Measurements from ENCODE around the gene KLK11. TPM values are rescaled to one million over a fixed set of nuclear protein-coding genes. Genes with fewer than 3 reads are reported as not detected.
A peak's percentile ranks its signal among the peaks of the same experiment; 100 is the strongest.

The KLK11 gene
- total RNA-seq, 2 donors from 2014 or later, result 18.4 to 44.8 TPM

DNA sequence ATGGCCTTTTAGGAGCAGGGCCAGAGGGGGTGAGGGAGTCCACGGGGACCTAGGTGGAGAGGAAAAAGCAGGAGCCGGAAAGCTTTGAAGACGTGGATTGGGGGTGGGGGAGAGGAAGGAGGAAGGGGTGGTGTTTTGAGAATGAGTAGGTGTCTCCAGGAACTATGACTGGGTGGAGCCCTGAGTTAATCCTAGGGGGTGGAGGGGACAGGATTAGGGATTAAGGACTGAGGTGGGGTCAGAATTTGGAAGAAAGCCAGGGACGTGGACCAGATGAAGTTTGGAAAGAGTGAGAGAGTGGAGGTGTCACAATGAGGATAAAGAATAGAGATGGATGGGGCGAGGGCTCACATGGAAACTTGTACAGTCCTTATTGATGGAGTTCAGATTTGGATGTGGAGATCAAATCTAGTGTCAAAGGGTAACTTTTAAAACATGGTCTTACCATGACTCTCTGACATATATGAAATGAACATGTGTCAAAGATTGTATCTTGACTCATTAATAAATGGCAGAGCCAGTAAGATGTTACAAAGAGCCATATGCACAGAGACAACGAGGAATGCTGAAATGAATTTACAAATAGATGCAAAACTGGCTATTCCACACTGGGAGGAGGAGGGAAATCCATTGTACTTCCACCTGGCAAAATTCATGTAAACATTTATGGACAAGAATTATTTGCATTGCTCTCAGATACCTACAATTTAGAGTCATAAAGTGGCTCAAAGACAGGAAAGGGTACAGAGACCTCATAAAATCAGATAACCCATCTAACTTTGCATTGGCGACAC, 40.2 kb upstream of the KLK11 start:
- intact Hi-C loops (cut with DNase I), result no loop called here
- no peak overlapping the region for H3K4me3 ChIP-seq
- no peak for DNase-seq
- H3K27ac ChIP-seq, result no peak overlapping the region
- H3K36me3 ChIP-seq (replicated peaks in 1 of 2; ENCODE audit: insufficient read depth in 1 of 2, low read depth in 2 of 2), result no peaks in the 10 kb centered on the region
- WGBS, 2 donors, result 66 to 74% methylated on average over 7 of the region's 7 CpGs
- H3K9me3 ChIP-seq, result no peaks in the 10 kb centered on the region
- no peak for ATAC-seq
- TF ChIP-seq, protein P1, sequence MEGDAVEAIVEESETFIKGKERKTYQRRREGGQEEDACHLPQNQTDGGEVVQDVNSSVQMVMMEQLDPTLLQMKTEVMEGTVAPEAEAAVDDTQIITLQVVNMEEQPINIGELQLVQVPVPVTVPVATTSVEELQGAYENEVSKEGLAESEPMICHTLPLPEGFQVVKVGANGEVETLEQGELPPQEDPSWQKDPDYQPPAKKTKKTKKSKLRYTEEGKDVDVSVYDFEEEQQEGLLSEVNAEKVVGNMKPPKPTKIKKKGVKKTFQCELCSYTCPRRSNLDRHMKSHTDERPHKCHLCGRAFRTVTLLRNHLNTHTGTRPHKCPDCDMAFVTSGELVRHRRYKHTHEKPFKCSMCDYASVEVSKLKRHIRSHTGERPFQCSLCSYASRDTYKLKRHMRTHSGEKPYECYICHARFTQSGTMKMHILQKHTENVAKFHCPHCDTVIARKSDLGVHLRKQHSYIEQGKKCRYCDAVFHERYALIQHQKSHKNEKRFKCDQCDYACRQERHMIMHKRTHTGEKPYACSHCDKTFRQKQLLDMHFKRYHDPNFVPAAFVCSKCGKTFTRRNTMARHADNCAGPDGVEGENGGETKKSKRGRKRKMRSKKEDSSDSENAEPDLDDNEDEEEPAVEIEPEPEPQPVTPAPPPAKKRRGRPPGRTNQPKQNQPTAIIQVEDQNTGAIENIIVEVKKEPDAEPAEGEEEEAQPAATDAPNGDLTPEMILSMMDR (IDR thresholded peaks at IDR 0.05), result no peak
- TF ChIP-seq POLR2A (IDR thresholded peaks at IDR 0.05), result no peak
- H3K27me3 ChIP-seq, result no peaks in the 10 kb centered on the region
- H3K4me1 ChIP-seq, result peaks cover 30% of the 10 kb centered on the region

DNA sequence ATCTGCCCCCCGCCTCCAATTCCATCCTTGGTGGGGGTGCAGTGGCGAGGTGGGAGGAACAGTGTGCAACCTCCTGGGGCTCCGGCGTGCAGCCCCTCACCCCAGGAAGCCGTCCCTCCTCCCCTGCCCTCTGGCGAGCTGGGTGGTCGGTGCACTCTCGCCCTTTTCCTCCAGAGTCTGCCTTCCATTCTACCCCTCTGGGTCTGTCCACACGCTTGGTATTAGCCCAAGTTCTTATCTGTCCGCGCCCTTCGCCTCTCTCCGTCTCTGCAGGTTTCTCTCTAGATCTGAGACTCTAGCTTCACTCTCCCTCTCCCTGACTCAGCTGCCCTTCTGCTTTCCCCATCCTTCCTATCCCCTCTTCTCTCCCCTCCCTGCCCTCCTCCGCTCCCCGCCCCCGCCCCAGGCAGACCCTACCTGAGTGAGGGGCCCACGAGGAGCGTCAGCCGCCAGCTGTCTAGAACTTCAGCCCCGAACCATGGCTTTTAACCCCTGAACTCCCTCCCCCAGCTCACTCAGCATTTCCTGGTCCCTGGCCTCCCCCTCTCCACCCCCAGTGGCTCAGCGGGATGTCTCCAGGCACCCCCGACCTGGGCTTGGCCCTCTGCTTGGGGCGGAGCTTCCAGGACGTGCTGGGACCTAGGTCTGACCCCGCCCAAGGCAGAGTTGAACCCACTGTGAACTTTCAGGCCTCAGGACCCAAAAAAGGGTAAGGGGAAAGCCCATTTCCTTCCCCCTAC, 39.0 kb upstream of the KLK11 start:
- TF ChIP-seq POLR2A (IDR thresholded peaks at IDR 0.05), result no peak
- TF ChIP-seq, protein P1 (IDR thresholded peaks at IDR 0.05), result no peak
- intact Hi-C loops (cut with DNase I), result no loop called here
- no peaks in the 10 kb centered on the region for H3K36me3 ChIP-seq (replicated peaks in 1 of 2; ENCODE audit: insufficient read depth in 1 of 2, low read depth in 2 of 2)
- H3K9me3 ChIP-seq, result no peaks in the 10 kb centered on the region
- H3K4me1 ChIP-seq, result peaks cover 21% of the 10 kb centered on the region
- no peak overlapping the region for H3K4me3 ChIP-seq
- no peaks in the 10 kb centered on the region for H3K27me3 ChIP-seq
- 26 to 30% methylated on average over 23 to 24 of the region's 25 CpGs for WGBS, 2 donors
- DNase-seq (peak in 1 of 4 donors; percentile 25), ATAC-seq (peak; percentile 16)
- H3K27ac ChIP-seq, result peak overlapping the region in 2 of 4 donors; percentile 41 to 63

DNA sequence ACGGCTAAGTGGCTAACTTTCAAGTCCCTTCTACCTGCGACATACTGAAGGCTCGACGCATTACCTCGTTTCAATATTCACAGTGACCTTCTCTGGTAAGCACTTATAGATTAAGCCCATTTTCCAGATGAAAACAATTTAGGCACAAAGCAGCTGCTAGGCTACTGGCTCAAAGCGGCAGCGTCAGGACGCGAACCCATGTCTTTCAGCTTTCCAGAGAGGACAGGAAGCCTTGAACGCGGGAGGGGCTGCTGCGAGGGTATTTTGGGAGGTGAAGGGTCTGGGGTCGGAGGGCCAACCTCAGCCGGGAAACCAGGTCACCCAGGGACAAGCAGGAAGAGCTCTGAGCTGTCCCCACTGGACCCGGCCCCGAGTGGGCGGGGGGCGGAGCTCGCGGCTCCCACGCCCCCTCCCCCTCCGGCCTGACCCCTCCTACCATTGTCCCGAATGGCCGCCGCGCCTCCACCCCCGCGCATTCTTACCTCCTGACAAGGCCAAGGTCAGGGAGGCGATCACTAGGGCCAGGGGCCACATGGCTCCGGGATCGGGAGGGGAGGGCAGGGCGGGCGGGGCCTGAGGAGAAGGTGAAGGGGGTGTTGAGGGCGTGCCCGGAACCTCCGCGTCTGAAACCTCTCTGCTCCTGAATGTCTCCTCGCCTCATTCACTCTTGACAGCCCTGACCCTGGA, 38.3 kb upstream of the KLK11 start, which contains the start of gene KLK13:
Gene KLK13 (minus strand): TSS at position 559 of the 687 bp plus-strand sequence. CDS start 25 bp downstream, at position 534.
- Histone ChIP-seq H3K27ac (peak within 1 kb of the TSS in 2 of 4 donors; percentile 41 to 63), H3K27me3 (no peaks in the 10 kb centered on the region), H3K9me3 (no peaks in the 10 kb centered on the region), H3K36me3 (replicated peaks in 1 of 2; ENCODE audit: insufficient read depth in 1 of 2, low read depth in 2 of 2) (no peaks in the 10 kb centered on the region), H3K4me1 (peaks cover 20% of the 10 kb centered on the region), H3K4me3 (no peak within 1 kb of the TSS)
- ATAC-seq (peak; percentile 78), DNase-seq (peak; percentile 63 to 87 (median 78))
- intact Hi-C loops (cut with DNase I), result no loop called here
- 17 to 54% methylated on average over 16 to 32 of the region's 38 CpGs for WGBS, 2 donors
- TF ChIP-seq POLR2A (IDR thresholded peaks at IDR 0.05), result no peak
- TF ChIP-seq, protein P1 (IDR thresholded peaks at IDR 0.05), result no peak

DNA sequence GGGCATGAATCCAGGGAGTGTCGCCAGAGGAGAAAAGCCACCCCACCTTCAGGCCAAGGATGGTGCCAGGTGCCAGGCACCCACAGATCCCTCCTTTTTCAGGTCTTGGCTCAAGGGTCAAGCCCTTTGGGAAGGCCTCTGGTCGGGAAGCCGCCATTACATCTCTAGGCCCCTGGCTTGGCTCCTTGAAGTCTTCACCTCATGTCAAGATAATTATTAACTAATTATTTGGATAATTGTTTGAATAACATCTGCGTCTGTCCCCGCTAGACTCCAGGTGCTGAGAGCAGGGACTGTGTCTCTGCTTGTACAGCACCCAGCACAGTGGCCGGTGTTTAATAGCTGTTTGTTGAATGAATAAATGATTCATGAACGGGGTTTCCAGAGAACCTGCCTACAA, 37.2 kb upstream of the KLK11 start:
- DNase-seq, result peak in 3 of 4 donors; percentile 44 to 71 (median 54)
- H3K27ac ChIP-seq, result peak overlapping the region in 2 of 4 donors; percentile 26 to 41
- 44 to 48% methylated on average over 6 to 7 of the region's 7 CpGs for WGBS, 2 donors
- intact Hi-C loops (cut with DNase I), result no loop called here
- no peaks in the 10 kb centered on the region for H3K36me3 ChIP-seq (replicated peaks in 1 of 2; ENCODE audit: insufficient read depth in 1 of 2, low read depth in 2 of 2)
- H3K9me3 ChIP-seq, result no peaks in the 10 kb centered on the region
- peaks cover 20% of the 10 kb centered on the region for H3K4me1 ChIP-seq
- H3K27me3 ChIP-seq, result no peaks in the 10 kb centered on the region
- no peak overlapping the region for H3K4me3 ChIP-seq
- peak; percentile 53 for ATAC-seq
- TF ChIP-seq, protein P1 (IDR thresholded peaks at IDR 0.05), result no peak
- peak in 1 of 3 donors; percentile 18 for TF ChIP-seq POLR2A (IDR thresholded peaks at IDR 0.05)
